ENCODE results near the gene SHCBP1.
"Not testable (repeated sequence)": the region's sequence is repeated elsewhere in the genome, so short reads cannot be mapped to it uniquely, and the experiment has no call there.

Gene SHCBP1

DNA sequence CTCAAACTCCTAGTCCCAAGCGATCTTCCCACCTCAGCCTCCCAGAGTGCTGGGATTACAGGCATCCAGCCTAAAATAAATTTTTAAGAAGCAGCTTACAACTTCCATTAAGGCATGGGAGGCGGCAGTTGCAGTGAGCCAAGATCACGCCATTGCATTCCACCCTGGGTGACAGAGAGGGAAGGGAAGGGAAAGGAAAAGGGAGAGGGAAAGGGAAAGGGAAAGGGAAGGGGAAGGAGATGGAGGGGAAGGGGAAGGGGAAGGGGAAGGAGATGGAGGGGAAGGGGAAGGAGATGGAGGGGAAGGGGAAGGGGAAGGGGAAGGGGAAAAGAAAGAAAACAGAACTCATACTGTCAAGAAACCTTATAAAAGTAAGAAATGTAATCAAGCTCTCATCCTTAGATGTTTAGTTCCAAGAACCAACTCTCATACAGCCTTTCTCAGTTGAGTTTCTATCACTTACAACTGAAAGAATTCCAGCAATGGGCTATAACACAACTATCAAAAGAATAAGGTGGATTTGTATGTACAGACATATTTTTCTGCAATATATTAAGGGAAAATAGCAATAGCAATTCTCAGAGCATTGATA is 43.1 kb downstream of the SHCBP1 start:
- Mint-ChIP-seq H3K4me3 (no peak overlapping the region), H3K4me1 (ENCODE audit: low read depth) (peaks cover 4% of the 10 kb centered on the region), H3K27me3 (no peaks in the 10 kb centered on the region), H3K27ac (no peak overlapping the region), H3K36me3 (peaks cover 9% of the 10 kb centered on the region), H3K9me3 (ENCODE audit: low read depth) (no peaks in the 10 kb centered on the region)

GRCh38 chr16:46573834-46574159 is 47.4 kb downstream of the SHCBP1 start:
- Mint-ChIP-seq H3K9me3 (ENCODE audit: low read depth) (no peaks in the 10 kb centered on the region), H3K27ac (no peak overlapping the region), H3K27me3 (no peaks in the 10 kb centered on the region), H3K4me3 (no peak overlapping the region), H3K36me3 (no peaks in the 10 kb centered on the region), H3K4me1 (ENCODE audit: low read depth) (no peaks in the 10 kb centered on the region)

GRCh38 chr16:46573008-46573833 is 48.0 kb downstream of the SHCBP1 start:
- Mint-ChIP-seq H3K9me3 (ENCODE audit: low read depth) (no peaks in the 10 kb centered on the region), H3K4me3 (no peak overlapping the region), H3K27ac (no peak overlapping the region), H3K4me1 (ENCODE audit: low read depth) (no peaks in the 10 kb centered on the region), H3K27me3 (no peaks in the 10 kb centered on the region), H3K36me3 (no peaks in the 10 kb centered on the region)

DNA sequence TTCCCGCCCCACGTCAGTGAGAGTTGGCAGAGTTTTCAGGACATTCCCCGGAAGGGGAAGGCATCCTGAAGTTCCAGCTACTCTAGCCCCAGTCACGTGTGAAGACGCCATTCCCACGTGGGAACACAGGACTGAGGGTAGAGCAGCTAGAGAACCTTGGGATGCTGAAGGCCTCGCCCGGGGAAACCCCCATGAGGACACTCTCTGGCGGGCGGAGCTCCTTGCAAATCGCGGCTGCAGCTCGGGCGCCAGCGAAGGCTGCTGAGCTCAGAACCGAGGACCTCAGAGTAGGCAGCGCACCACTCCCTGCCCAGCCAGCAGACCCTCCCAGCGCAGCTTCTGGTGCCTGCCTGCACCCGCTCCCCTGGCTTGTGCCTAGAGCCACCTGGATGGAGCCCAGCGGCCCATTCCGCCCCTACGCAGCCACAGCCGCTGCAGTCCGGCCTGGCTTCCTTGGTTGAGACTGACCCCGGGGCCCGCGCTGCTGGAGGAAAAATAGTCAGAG is 51.9 kb downstream of the SHCBP1 start:
- Mint-ChIP-seq H3K27me3 (no peaks in the 10 kb centered on the region), H3K4me3 (no peak overlapping the region), H3K4me1 (ENCODE audit: low read depth) (no peaks in the 10 kb centered on the region), H3K27ac (no peak overlapping the region), H3K36me3 (no peaks in the 10 kb centered on the region), H3K9me3 (ENCODE audit: low read depth) (no peaks in the 10 kb centered on the region)

DNA sequence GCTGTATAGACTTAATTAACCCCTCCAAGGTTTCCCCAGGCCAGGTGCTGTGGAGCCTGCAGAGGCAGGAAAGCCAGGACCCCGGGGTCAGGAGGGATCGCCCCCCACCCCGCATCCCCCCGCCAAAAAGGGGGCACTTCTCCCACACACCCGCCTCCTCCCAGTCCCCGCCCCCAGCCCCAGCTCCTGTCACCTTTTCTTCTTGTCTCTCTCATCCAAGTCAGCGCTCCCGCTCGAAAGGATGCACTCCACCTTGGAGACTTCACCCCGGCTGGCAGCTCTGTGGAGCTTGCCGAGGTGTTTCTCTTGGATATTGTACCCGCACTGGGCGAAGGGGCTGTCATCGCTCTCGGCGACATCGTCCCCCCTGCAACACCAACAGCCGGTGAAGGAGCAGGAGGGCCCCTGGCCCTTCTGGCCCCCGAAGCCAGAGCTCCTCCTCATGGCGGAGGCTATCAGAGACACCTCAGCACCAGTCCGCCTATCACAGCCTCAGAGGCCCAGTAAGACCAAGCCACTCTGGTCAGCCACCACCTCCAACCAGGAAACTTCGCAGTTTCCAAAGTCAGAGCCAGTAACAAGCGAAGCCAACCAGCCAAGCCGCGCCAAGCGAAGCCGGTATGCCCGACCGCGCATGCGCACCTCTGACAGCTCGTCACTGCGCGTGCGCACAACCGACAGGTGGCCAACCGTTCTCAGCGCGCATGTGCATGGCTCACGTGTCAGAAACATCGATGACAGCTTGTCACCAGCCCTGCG is 52.5 kb downstream of the SHCBP1 start:
- Mint-ChIP-seq H3K27me3 (peaks cover 3% of the 10 kb centered on the region), H3K4me3 (no peak overlapping the region)

DNA sequence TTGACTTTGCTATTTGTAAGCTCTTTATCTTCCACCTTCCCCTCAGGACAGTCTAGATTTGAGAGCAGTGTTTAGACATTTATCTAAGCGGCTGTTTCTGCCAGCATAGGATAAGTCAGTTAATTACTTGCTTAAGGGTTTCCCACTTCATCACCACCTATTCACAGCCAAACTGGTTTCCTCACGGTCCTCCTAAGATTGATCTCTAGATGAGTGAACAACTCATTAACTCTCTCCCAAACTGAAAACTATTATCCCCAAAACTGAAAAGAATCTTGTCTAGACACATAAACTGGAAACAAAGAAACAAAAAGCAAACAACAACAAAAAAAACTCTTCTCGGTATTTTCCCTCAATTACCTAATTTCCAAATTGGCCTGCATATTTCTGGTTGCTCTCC is 58.2 kb downstream of the SHCBP1 start:
- Mint-ChIP-seq H3K9me3 (ENCODE audit: low read depth) (no peaks in the 10 kb centered on the region), H3K36me3 (no peaks in the 10 kb centered on the region), H3K27ac (no peak overlapping the region), H3K27me3 (peaks cover 4% of the 10 kb centered on the region), H3K4me3 (no peak overlapping the region), H3K4me1 (ENCODE audit: low read depth) (no peaks in the 10 kb centered on the region)

More for the DNA sequence above, 52.5 kb downstream of the SHCBP1 start:
- H3K9me3 Mint-ChIP-seq (ENCODE audit: low read depth) = no peaks in the 10 kb centered on the region
- H3K4me1 Mint-ChIP-seq (ENCODE audit: low read depth) = no peaks in the 10 kb centered on the region
- H3K27ac Mint-ChIP-seq = no peak overlapping the region
- H3K36me3 Mint-ChIP-seq = no peaks in the 10 kb centered on the region

DNA sequence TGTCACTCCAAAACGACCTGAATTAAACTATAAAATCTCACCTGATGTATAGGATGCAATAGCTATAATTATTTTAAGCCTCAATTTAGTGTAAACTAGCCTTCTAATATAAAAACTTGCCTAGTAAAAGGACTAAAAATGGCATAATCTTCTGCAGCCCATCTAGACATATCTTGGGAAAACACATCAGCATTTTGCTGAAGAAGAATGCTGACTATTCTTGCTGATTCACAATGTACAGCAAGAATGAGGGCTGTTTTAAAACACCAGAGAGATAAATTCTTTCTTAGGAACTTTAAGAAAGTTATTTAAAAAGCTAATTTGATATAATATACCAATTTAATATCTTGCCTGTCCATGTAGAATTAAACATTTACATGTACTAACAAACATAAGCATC is 63.2 kb downstream of the SHCBP1 start:
- no peak overlapping the region for H3K4me3 Mint-ChIP-seq
- H3K4me1 Mint-ChIP-seq (ENCODE audit: low read depth) = no peaks in the 10 kb centered on the region
- H3K9me3 Mint-ChIP-seq (ENCODE audit: low read depth) = no peaks in the 10 kb centered on the region
- no peak overlapping the region for H3K27ac Mint-ChIP-seq
- no peaks in the 10 kb centered on the region for H3K36me3 Mint-ChIP-seq
- H3K27me3 Mint-ChIP-seq = peaks cover 9% of the 10 kb centered on the region

GRCh38 chr16:46555951-46556350 is 65.2 kb downstream of the SHCBP1 start:
- H3K4me3 Mint-ChIP-seq = no peak overlapping the region
- H3K27me3 Mint-ChIP-seq = peaks cover 9% of the 10 kb centered on the region
- H3K36me3 Mint-ChIP-seq = no peaks in the 10 kb centered on the region
- no peaks in the 10 kb centered on the region for H3K9me3 Mint-ChIP-seq (ENCODE audit: low read depth)
- no peak overlapping the region for H3K27ac Mint-ChIP-seq
- no peaks in the 10 kb centered on the region for H3K4me1 Mint-ChIP-seq (ENCODE audit: low read depth)

DNA sequence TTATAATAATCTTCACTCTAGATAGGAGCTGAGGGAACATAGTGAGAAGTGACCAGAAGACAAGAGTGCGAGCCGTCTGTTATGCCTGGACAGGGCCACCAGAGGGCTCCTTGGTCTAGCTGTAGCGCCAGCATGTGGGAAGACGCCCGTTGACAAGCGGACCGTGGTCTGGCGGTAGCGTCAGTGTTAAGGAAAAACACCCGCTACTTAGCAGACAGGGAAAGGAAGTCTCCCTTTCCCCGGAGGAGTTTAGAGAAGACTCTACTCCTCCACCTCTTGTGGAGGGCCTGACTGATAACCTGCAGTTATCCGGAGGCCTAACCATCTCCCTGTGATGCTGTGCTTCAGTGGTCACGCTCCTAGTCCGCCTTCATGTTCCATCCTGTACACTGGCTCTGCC is 66.7 kb downstream of the SHCBP1 start:
- H3K27me3 Mint-ChIP-seq = peaks cover 12% of the 10 kb centered on the region
- not testable (repeated sequence) for H3K9me3 Mint-ChIP-seq (ENCODE audit: low read depth); H3K4me1 Mint-ChIP-seq (ENCODE audit: low read depth); H3K36me3 Mint-ChIP-seq; H3K4me3 Mint-ChIP-seq; H3K27ac Mint-ChIP-seq

- no peaks in the 10 kb centered on the region for H3K9me3 Mint-ChIP-seq (ENCODE audit: low read depth)
- H3K4me3 Mint-ChIP-seq = no peak overlapping the region
- H3K27ac Mint-ChIP-seq = no peak overlapping the region
- no peaks in the 10 kb centered on the region for H3K36me3 Mint-ChIP-seq
- peaks cover 7% of the 10 kb centered on the region for H3K27me3 Mint-ChIP-seq
- H3K4me1 Mint-ChIP-seq (ENCODE audit: low read depth) = no peaks in the 10 kb centered on the region
Measured at GRCh38 chr16:46549477-46549876, 71.7 kb downstream of the SHCBP1 start.
